ENCODE data around the gene CA12.

CA12 gene

GRCh38 chr15:63374686-63375520 is 6.7 kb downstream of the CA12 start:
- DNase-seq, result peak; percentile 71

GRCh38 chr15:63373866-63374548 is 7.6 kb downstream of the CA12 start:
- DNase-seq, result no peak

GRCh38 chr15:63373330-63373729 is 8.3 kb downstream of the CA12 start:
- DNase-seq, result no peak

GRCh38 chr15:63372753-63373152 is 8.9 kb downstream of the CA12 start:
- no peak for DNase-seq

GRCh38 chr15:63372018-63372705 is 9.5 kb downstream of the CA12 start:
- no peak for DNase-seq

GRCh38 chr15:63371297-63371918 is 10.2 kb downstream of the CA12 start:
- DNase-seq, result no peak

GRCh38 chr15:63370764-63371163 is 10.9 kb downstream of the CA12 start:
- no peak for DNase-seq

- no peak for DNase-seq
Measured at GRCh38 chr15:63369781-63370180, 11.9 kb downstream of the CA12 start.

- DNase-seq, result no peak
Measured at GRCh38 chr15:63369296-63369695, 12.3 kb downstream of the CA12 start.

- DNase-seq, result no peak
Measured at GRCh38 chr15:63368503-63368902, 13.1 kb downstream of the CA12 start.

GRCh38 chr15:63367900-63368299 is 13.7 kb downstream of the CA12 start:
- DNase-seq, result no peak

- DNase-seq, result no peak
Measured at GRCh38 chr15:63367390-63367789, 14.3 kb downstream of the CA12 start.

GRCh38 chr15:63366451-63366850 is 15.2 kb downstream of the CA12 start:
- DNase-seq, result no peak

- DNase-seq, result no peak
Measured at GRCh38 chr15:63365273-63365680, 16.4 kb downstream of the CA12 start.

- DNase-seq, result no peak
Measured at GRCh38 chr15:63364399-63365272, 17.0 kb downstream of the CA12 start.

GRCh38 chr15:63363292-63363691 is 18.4 kb downstream of the CA12 start:
- DNase-seq, result no peak

- no peak for DNase-seq
Measured at GRCh38 chr15:63362885-63363284, 18.8 kb downstream of the CA12 start.

GRCh38 chr15:63362196-63362595 is 19.4 kb downstream of the CA12 start:
- DNase-seq, result no peak

GRCh38 chr15:63360170-63360569 is 21.5 kb downstream of the CA12 start:
- no peak for DNase-seq

- no peak for DNase-seq
Measured at GRCh38 chr15:63358241-63359029, 23.2 kb downstream of the CA12 start.

- no peak for DNase-seq
Measured at GRCh38 chr15:63357731-63358130, 23.9 kb downstream of the CA12 start.

Measured in eye (tissue), 1 donor.